ENCODE results near the gene TOMM6.

TOMM6 gene

GRCh38 chr6:41818271-41819054 lies 31.0 kb downstream of the TOMM6 start:
- Histone ChIP-seq H3K27me3 (ENCODE audit: control insufficient read depth, insufficient read depth, low read length) (no peaks in the 10 kb centered on the region), H3K36me3 (ENCODE audit: insufficient read depth, low read length) (no peaks in the 10 kb centered on the region), H3K4me3 (ENCODE audit: low read length) (no peak overlapping the region), H3K4me2 (ENCODE audit: low read length) (no peak overlapping the region), H3K4me1 (ENCODE audit: control insufficient read depth, insufficient read depth, low read length) (no peaks in the 10 kb centered on the region), H3K9me3 (replicated peaks; ENCODE audit: low read length) (no peaks in the 10 kb centered on the region), H3K9ac (ENCODE audit: low read depth, low read length) (no peak overlapping the region)

GRCh38 chr6:41821266-41821665 lies 33.8 kb downstream of the TOMM6 start:
- H3K9ac ChIP-seq (ENCODE audit: low read depth, low read length), result no peak overlapping the region
- no peaks in the 10 kb centered on the region for H3K27me3 ChIP-seq (ENCODE audit: control insufficient read depth, insufficient read depth, low read length)
- no peaks in the 10 kb centered on the region for H3K36me3 ChIP-seq (ENCODE audit: insufficient read depth, low read length)
- H3K9me3 ChIP-seq (replicated peaks; ENCODE audit: low read length), result no peaks in the 10 kb centered on the region
- no peak overlapping the region for H3K4me2 ChIP-seq (ENCODE audit: low read length)
- no peak overlapping the region for H3K4me3 ChIP-seq (ENCODE audit: low read length)
- H3K4me1 ChIP-seq (ENCODE audit: control insufficient read depth, insufficient read depth, low read length), result peaks cover 11% of the 10 kb centered on the region

- peaks cover 11% of the 10 kb centered on the region for H3K4me1 ChIP-seq (ENCODE audit: control insufficient read depth, insufficient read depth, low read length)
- H3K36me3 ChIP-seq (ENCODE audit: insufficient read depth, low read length), result no peaks in the 10 kb centered on the region
- H3K4me3 ChIP-seq (ENCODE audit: low read length), result no peak overlapping the region
- H3K4me2 ChIP-seq (ENCODE audit: low read length), result no peak overlapping the region
- no peak overlapping the region for H3K9ac ChIP-seq (ENCODE audit: low read depth, low read length)
- no peaks in the 10 kb centered on the region for H3K9me3 ChIP-seq (replicated peaks; ENCODE audit: low read length)
- H3K27me3 ChIP-seq (ENCODE audit: control insufficient read depth, insufficient read depth, low read length), result no peaks in the 10 kb centered on the region
Observed at GRCh38 chr6:41822021-41822420, 34.5 kb downstream of the TOMM6 start.

GRCh38 chr6:41823178-41823577 lies 35.7 kb downstream of the TOMM6 start:
- H3K4me1 ChIP-seq (ENCODE audit: control insufficient read depth, insufficient read depth, low read length), result peaks cover 11% of the 10 kb centered on the region
- no peak overlapping the region for H3K4me3 ChIP-seq (ENCODE audit: low read length)
- no peaks in the 10 kb centered on the region for H3K36me3 ChIP-seq (ENCODE audit: insufficient read depth, low read length)
- no peaks in the 10 kb centered on the region for H3K9me3 ChIP-seq (replicated peaks; ENCODE audit: low read length)
- no peak overlapping the region for H3K9ac ChIP-seq (ENCODE audit: low read depth, low read length)
- no peaks in the 10 kb centered on the region for H3K27me3 ChIP-seq (ENCODE audit: control insufficient read depth, insufficient read depth, low read length)
- H3K4me2 ChIP-seq (ENCODE audit: low read length), result no peak overlapping the region

GRCh38 chr6:41824571-41825569 lies 37.4 kb downstream of the TOMM6 start:
- no peak overlapping the region for H3K4me3 ChIP-seq (ENCODE audit: low read length)
- H3K4me1 ChIP-seq (ENCODE audit: control insufficient read depth, insufficient read depth, low read length), result peaks cover 11% of the 10 kb centered on the region
- H3K4me2 ChIP-seq (ENCODE audit: low read length), result no peak overlapping the region
- H3K27me3 ChIP-seq (ENCODE audit: control insufficient read depth, insufficient read depth, low read length), result no peaks in the 10 kb centered on the region
- no peak overlapping the region for H3K9ac ChIP-seq (ENCODE audit: low read depth, low read length)
- H3K9me3 ChIP-seq (replicated peaks; ENCODE audit: low read length), result no peaks in the 10 kb centered on the region
- no peaks in the 10 kb centered on the region for H3K36me3 ChIP-seq (ENCODE audit: insufficient read depth, low read length)

GRCh38 chr6:41826343-41827022 lies 39.0 kb downstream of the TOMM6 start:
- H3K27me3 ChIP-seq (ENCODE audit: control insufficient read depth, insufficient read depth, low read length), result no peaks in the 10 kb centered on the region
- no peaks in the 10 kb centered on the region for H3K36me3 ChIP-seq (ENCODE audit: insufficient read depth, low read length)
- H3K4me3 ChIP-seq (ENCODE audit: low read length), result no peak overlapping the region
- no peaks in the 10 kb centered on the region for H3K9me3 ChIP-seq (replicated peaks; ENCODE audit: low read length)
- no peak overlapping the region for H3K9ac ChIP-seq (ENCODE audit: low read depth, low read length)
- H3K4me2 ChIP-seq (ENCODE audit: low read length), result no peak overlapping the region
- peaks cover 11% of the 10 kb centered on the region for H3K4me1 ChIP-seq (ENCODE audit: control insufficient read depth, insufficient read depth, low read length)

GRCh38 chr6:41832263-41832662 lies 44.8 kb downstream of the TOMM6 start:
- Histone ChIP-seq H3K4me3 (ENCODE audit: low read length) (no peak overlapping the region), H3K4me2 (ENCODE audit: low read length) (no peak overlapping the region), H3K4me1 (ENCODE audit: control insufficient read depth, insufficient read depth, low read length) (no peaks in the 10 kb centered on the region), H3K9ac (ENCODE audit: low read depth, low read length) (no peak overlapping the region), H3K36me3 (ENCODE audit: insufficient read depth, low read length) (no peaks in the 10 kb centered on the region), H3K27me3 (ENCODE audit: control insufficient read depth, insufficient read depth, low read length) (no peaks in the 10 kb centered on the region), H3K9me3 (replicated peaks; ENCODE audit: low read length) (no peaks in the 10 kb centered on the region)

- H3K9ac ChIP-seq (ENCODE audit: low read depth, low read length), result no peak overlapping the region
- no peaks in the 10 kb centered on the region for H3K27me3 ChIP-seq (ENCODE audit: control insufficient read depth, insufficient read depth, low read length)
- no peaks in the 10 kb centered on the region for H3K4me1 ChIP-seq (ENCODE audit: control insufficient read depth, insufficient read depth, low read length)
- H3K4me3 ChIP-seq (ENCODE audit: low read length), result no peak overlapping the region
- no peaks in the 10 kb centered on the region for H3K36me3 ChIP-seq (ENCODE audit: insufficient read depth, low read length)
- H3K9me3 ChIP-seq (replicated peaks; ENCODE audit: low read length), result no peaks in the 10 kb centered on the region
- H3K4me2 ChIP-seq (ENCODE audit: low read length), result no peak overlapping the region
Observed at GRCh38 chr6:41836022-41836659, 48.6 kb downstream of the TOMM6 start.

GRCh38 chr6:41836660-41837052 lies 49.2 kb downstream of the TOMM6 start:
- no peak overlapping the region for H3K4me2 ChIP-seq (ENCODE audit: low read length)
- no peaks in the 10 kb centered on the region for H3K36me3 ChIP-seq (ENCODE audit: insufficient read depth, low read length)
- no peaks in the 10 kb centered on the region for H3K4me1 ChIP-seq (ENCODE audit: control insufficient read depth, insufficient read depth, low read length)
- no peaks in the 10 kb centered on the region for H3K27me3 ChIP-seq (ENCODE audit: control insufficient read depth, insufficient read depth, low read length)
- no peak overlapping the region for H3K9ac ChIP-seq (ENCODE audit: low read depth, low read length)
- no peaks in the 10 kb centered on the region for H3K9me3 ChIP-seq (replicated peaks; ENCODE audit: low read length)
- H3K4me3 ChIP-seq (ENCODE audit: low read length), result no peak overlapping the region
